Fibroblast of mammary gland (primary cell): Measurements from ENCODE around the gene AASDH.

Source experiments
- DNase-seq: peaks from one replicate; pipeline ENCODE4 v3.0.0-alpha.2; 2010; ENCODE audit warnings: low read depth
- H3K4me3 ChIP-seq: 2 replicates; pipeline ENCODE4 v1.5.1; 2011; ENCODE audit warnings: low read depth, mild to moderate bottlenecking, low read length, moderate library complexity; ENCODE audit not compliant: control insufficient read depth
- CTCF ChIP-seq: conservative IDR thresholded peaks from 2 replicates; pipeline ENCODE4 v1.5.1; 2011; ENCODE audit warnings: low read depth, low read length, inconsistent platforms; ENCODE audit not compliant: control insufficient read depth, insufficient read depth

Gene AASDH

GRCh38 chr4:56405016-56405415, 17.7 kb upstream of the AASDH start:
- no peak for DNase-seq
- H3K4me3 ChIP-seq = no peak overlapping the region
- TF ChIP-seq CTCF = no peak

DNA sequence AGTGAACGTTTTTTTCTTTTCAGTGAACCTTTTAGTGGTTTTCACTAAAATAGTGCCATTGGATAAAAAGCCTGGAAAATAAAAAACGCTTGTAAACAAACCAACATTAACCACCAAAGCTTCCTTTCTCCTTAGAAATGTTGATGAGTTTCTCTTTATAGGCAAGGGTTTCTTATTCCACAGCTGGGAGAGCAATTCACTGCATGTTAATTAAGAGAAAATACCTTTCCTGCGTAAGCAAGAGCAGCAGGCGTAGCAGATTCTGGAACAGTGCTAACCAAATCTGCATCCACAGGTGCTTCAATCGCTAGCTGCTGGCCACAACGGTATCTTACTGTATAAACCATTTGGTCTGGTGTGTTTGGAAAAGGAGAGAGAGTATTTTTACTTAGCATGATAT, 13.3 kb upstream of the AASDH start:
- TF ChIP-seq CTCF = no peak
- H3K4me3 ChIP-seq = no peak overlapping the region
- DNase-seq = no peak

DNA sequence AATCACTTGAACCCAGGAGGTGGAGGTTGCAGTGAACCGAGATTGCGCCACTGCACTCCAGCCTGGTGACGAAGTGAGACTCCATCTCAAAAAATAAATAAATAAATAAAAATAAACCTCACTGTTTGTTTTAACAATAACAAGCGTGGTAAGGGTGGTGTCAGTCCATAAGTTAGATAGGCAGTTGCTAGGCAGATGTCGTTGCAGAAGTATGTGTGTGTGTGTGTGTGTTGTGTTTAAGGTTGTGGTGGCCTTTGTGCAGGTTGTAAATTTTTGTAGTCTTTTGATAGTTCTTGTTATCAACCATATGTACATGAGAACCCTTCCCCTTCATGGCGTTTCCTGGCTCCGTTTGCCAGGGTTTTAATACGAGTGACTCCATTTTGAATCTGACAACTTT, 4.0 kb upstream of the AASDH start:
- TF ChIP-seq CTCF = no peak
- no peak overlapping the region for H3K4me3 ChIP-seq
- no peak for DNase-seq

- TF ChIP-seq CTCF = no peak
- no peak overlapping the region for H3K4me3 ChIP-seq
- no peak for DNase-seq
Measured at GRCh38 chr4:56389558-56389957, 2.3 kb upstream of the AASDH start.

- peak; percentile 15 for DNase-seq
- H3K4me3 ChIP-seq = peak overlapping the region; percentile 76
Measured at GRCh38 chr4:56388306-56388705, 1.0 kb upstream of the AASDH start.

DNA sequence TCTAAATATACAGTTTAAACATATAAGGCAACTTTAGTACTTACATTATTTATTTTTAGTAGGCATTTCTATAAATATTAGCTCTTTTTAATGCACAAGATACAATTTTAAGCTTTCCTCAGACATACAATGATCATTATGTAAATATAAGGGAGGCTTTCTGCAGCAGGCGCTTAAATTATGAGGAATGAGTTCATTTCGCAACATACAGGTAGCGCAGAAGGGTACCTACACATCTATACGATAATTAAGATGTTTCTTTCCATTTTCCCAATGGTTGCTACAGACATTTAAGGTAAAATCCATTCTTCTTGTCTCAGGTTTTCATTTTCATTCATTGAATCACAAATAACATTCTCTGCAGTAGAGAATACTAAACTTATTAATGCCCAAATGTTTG, 1.2 kb downstream of the AASDH start:
- no peak for TF ChIP-seq CTCF
- no peak for DNase-seq
- peak overlapping the region; percentile 42 for H3K4me3 ChIP-seq

More at GRCh38 chr4:56388306-56388705, 1.0 kb upstream of the AASDH start:
- TF ChIP-seq CTCF = no peak

- no peak for TF ChIP-seq CTCF
- no peak for DNase-seq
Measured at GRCh38 chr4:56375458-56375857, 11.8 kb downstream of the AASDH start.

More at GRCh38 chr4:56375458-56375857, 11.8 kb downstream of the AASDH start:
- no peak overlapping the region for H3K4me3 ChIP-seq
